ENCODE data around the gene LRMDA. TPM values are rescaled to one million over a fixed set of nuclear protein-coding genes. Genes with fewer than 3 reads are reported as not detected.

The LRMDA gene
- total and polyA plus RNA-seq, 10 of the 15 experiments (the other 5 are each of a cell fraction or from before 2014, with no cell fraction given): 0.07 to 0.54 (median 0.29) TPM; not detected in 4

GRCh38 chr10:76285515-76285914 lies 854.1 kb downstream of the LRMDA start:
- H3K36me3 ChIP-seq (ENCODE audit: control insufficient read depth in 2 of 2, insufficient read depth in 2 of 2, low read length in 1 of 2): no peaks in the 10 kb centered on the region
- 7% methylated on average over 2 of the region's 2 CpGs for WGBS (ENCODE audit: insufficient coverage, insufficient replicate concordance, low lambda C conversion rate, missing lambda C conversion rate)
- H3K9ac ChIP-seq (ENCODE audit: control insufficient read depth, insufficient read depth, low read length): no peak overlapping the region
- FAIRE-seq: no peak
- ChIA-PET CTCF (no interaction called here), RAD21 (ENCODE audit: unreplicated experiment) (no interaction called here), SMC1A (ENCODE audit: uncharacterized antibody, unreplicated experiment) (interaction anchor here (1.7 kb wide), 1 partner anchor 15 kb away, joined by 5 read pairs; no protein-coding TSS in a partner anchor), POLR2A (no interaction called here)
- no peaks in the 10 kb centered on the region for H3K9me3 ChIP-seq (replicated peaks; ENCODE audit: control insufficient read depth, insufficient read depth, low read length)
- in situ Hi-C loops (cut with MboI): no loop called here
- H4K20me1 ChIP-seq (ENCODE audit: control insufficient read depth, insufficient read depth): no peaks in the 10 kb centered on the region
- H3K27me3 ChIP-seq (replicated peaks in 1 of 2; ENCODE audit: control insufficient read depth in 2 of 2, insufficient read depth in 2 of 2, low read length in 1 of 2): no peaks in the 10 kb centered on the region
- no TSS peak for BruUV-seq (replicated peaks)
- intact Hi-C loops (cut with micrococcal nuclease; ENCODE audit: unreplicated experiment): no loop called here
- no peak overlapping the region for H3K27ac ChIP-seq (ENCODE audit: control insufficient read depth, insufficient read depth)
- TF ChIP-seq TCF12 (IDR thresholded peaks at IDR 0.05; ENCODE audit: low read depth, low read length): no peak
- no peak for TF ChIP-seq HDGF (IDR thresholded peaks at IDR 0.05)
- no peak for TF ChIP-seq ZNF217 (IDR thresholded peaks at IDR 0.05)
- no peak for TF ChIP-seq CTCF (IDR thresholded peaks at IDR 0.05 in 2 of 3, conservative IDR thresholded peaks at IDR 0.05 in 1 of 3; ENCODE audit: control insufficient read depth in 2 of 3, extremely low read depth in 1 of 3, insufficient read depth in 1 of 3, low read depth in 3 of 3, low read length in 3 of 3)
- TF ChIP-seq PAX8 (IDR thresholded peaks at IDR 0.05): no peak
- TF ChIP-seq TCF3 (IDR thresholded peaks at IDR 0.05; ENCODE audit: borderline replicate concordance, insufficient read depth, low read depth, low read length): no peak
- no peak for TF ChIP-seq SMARCA5 (IDR thresholded peaks at IDR 0.05)
- TF ChIP-seq POLR2AphosphoS2 (IDR thresholded peaks at IDR 0.05; ENCODE audit: low read depth, low read length): no peak
- no peak for TF ChIP-seq MEF2B (IDR thresholded peaks at IDR 0.05; ENCODE audit: partially characterized antibody, poor library complexity, severe bottlenecking)
- TF ChIP-seq RBBP5 (conservative IDR thresholded peaks at IDR 0.05): no peak
- no peak for TF ChIP-seq SIN3A (IDR thresholded peaks at IDR 0.05; ENCODE audit: low read depth, low read length)
- TF ChIP-seq ETV6 (conservative IDR thresholded peaks at IDR 0.05 in 1 of 2, IDR thresholded peaks at IDR 0.05 in 1 of 2; ENCODE audit: borderline replicate concordance in 1 of 2, low read depth in 1 of 2): no peak
- no peak for TF ChIP-seq NFXL1 (IDR thresholded peaks at IDR 0.05; ENCODE audit: borderline replicate concordance)
- TF ChIP-seq RUNX3 (IDR thresholded peaks at IDR 0.05; ENCODE audit: low read length): no peak
- no peak for TF ChIP-seq CEBPZ (IDR thresholded peaks at IDR 0.05; ENCODE audit: low read depth, low read length)
- TF ChIP-seq SREBF1 (IDR thresholded peaks at IDR 0.05; ENCODE audit: low read length): no peak
- no peak for TF ChIP-seq JUND (IDR thresholded peaks at IDR 0.05; ENCODE audit: low read depth, low read length)
- TF ChIP-seq MLLT1 (IDR thresholded peaks at IDR 0.05): no peak
- no peak for TF ChIP-seq EP300 (IDR thresholded peaks at IDR 0.05; ENCODE audit: borderline replicate concordance in 1 of 2, control insufficient read depth in 1 of 2, low read depth in 2 of 2, low read length in 2 of 2)
- TF ChIP-seq RELA (IDR thresholded peaks at IDR 0.05; ENCODE audit: borderline replicate concordance, partially characterized antibody): no peak
- no peak for ATAC-seq
- no peak overlapping the region for H3K4me3 ChIP-seq
- DNase-seq (ENCODE audit: low read depth, low spot score): no peak
- no peaks in the 10 kb centered on the region for H3K4me1 ChIP-seq (ENCODE audit: control insufficient read depth, insufficient read depth, low read length)
- no peaks in the 10 kb centered on the region for H3K79me2 ChIP-seq (ENCODE audit: control insufficient read depth, insufficient read depth, low read length)
- H3K4me2 ChIP-seq (ENCODE audit: control insufficient read depth, insufficient read depth): no peak overlapping the region
- no peak overlapping the region for H2AFZ ChIP-seq (ENCODE audit: control insufficient read depth, low read depth, low read length)

Data from GM12878 (cell line).